ENCODE measurements around the gene BABAM2.

DNA sequence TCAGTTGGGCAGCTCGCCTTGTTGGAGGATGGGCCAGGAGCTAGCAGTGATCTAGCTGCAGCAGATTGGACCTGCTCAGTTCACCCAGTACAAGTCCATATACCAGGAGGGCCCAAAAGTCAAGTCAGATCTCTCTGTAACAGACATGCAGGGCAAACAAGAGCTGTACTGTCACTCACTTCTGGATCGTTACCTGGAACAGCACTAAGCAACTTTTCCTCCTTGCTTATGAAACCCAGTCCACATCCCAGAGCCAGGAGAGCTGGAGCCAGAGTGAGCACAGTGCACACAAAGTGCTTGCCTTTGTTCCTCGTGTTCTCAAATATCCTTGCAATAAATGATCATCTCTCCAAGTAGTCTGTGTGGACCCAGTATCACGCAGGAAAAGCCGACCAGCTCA lies 258.0 kb downstream of the BABAM2 start:
- TF ChIP-seq SUZ12 (IDR thresholded peaks at IDR 0.05) (no peak), NFRKB (IDR thresholded peaks at IDR 0.05) (no peak), FOXM1 (IDR thresholded peaks at IDR 0.05; ENCODE audit: borderline replicate concordance) (no peak), ZNF384 (IDR thresholded peaks at IDR 0.05) (no peak), L3MBTL2 (conservative IDR thresholded peaks at IDR 0.05) (no peak), LEF1 (IDR thresholded peaks at IDR 0.05; ENCODE audit: borderline replicate concordance) (no peak), BHLHE40 (IDR thresholded peaks at IDR 0.05; ENCODE audit: borderline replicate concordance) (no peak), ELF4 (IDR thresholded peaks at IDR 0.05) (no peak), TARDBP (IDR thresholded peaks at IDR 0.05) (no peak)
- TF ChIP-seq, protein P1, sequence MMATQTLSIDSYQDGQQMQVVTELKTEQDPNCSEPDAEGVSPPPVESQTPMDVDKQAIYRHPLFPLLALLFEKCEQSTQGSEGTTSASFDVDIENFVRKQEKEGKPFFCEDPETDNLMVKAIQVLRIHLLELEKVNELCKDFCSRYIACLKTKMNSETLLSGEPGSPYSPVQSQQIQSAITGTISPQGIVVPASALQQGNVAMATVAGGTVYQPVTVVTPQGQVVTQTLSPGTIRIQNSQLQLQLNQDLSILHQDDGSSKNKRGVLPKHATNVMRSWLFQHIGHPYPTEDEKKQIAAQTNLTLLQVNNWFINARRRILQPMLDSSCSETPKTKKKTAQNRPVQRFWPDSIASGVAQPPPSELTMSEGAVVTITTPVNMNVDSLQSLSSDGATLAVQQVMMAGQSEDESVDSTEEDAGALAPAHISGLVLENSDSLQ (IDR thresholded peaks at IDR 0.05): no peak

Measured in HEK293T (cell line).